Daoy (cell line): Measurements from ENCODE around the gene ERC2. TPM values are rescaled to one million over a fixed set of nuclear protein-coding genes. Genes with fewer than 3 reads are reported as not detected.
"Not testable (repeated sequence)": the region's sequence is repeated elsewhere in the genome, so short reads cannot be mapped to it uniquely, and the experiment has no call there.

ENCODE experiments used
- DNase-seq: peaks from one replicate; pipeline ENCODE4 v3.0.0-alpha.2; 2015; ENCODE audit warnings: low read depth
- total RNA-seq: library from RNA; depleted of rRNA; stranded (reverse); fragments of >200 nt; shearing (Covaris generic); gene quantifications from 2 replicates; pipeline ENCODE4 v1.2.3, GENCODE V29; 2014

ERC2 gene
- total RNA-seq, 1 experiment from 2014 or later: 1.7 TPM

DNA sequence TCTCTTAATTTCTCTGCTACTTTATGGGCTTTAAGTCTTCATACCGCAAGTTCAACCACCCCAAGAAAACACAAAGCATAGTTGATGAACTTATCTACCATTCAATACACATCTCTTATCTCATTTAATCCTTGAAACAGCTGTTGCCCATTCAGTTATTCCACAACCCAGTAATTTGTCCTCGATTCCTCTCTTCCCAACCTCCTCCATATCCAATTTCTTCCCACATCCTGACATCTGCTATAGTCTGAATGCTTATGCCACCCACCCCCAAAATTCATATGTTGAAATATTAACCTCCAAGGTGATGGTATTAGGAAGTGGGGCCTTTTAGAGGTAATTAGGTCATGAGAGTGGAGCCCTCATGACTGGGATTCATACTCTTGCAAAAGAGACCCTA is 345.4 kb downstream of the ERC2 start:
- DNase-seq: no peak

DNA sequence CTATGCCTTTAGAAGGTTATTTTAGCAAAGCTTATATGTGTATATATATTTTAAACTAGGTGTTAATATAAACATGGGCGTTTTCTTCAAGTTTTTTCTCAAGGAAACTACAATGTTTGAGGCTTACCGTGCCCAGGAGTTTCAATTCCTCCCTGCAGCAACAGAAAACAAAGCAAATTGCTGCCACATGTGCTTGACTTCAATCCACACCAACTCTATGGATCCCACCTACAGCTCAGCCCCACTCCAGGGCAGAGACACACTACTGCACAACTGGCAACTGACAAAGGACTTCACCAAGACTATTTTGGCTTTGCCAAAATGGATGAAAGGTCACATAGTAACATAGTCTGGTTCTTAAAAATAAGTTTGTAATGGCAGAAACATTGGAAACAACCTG is 346.6 kb downstream of the ERC2 start:
- no peak for DNase-seq

DNA sequence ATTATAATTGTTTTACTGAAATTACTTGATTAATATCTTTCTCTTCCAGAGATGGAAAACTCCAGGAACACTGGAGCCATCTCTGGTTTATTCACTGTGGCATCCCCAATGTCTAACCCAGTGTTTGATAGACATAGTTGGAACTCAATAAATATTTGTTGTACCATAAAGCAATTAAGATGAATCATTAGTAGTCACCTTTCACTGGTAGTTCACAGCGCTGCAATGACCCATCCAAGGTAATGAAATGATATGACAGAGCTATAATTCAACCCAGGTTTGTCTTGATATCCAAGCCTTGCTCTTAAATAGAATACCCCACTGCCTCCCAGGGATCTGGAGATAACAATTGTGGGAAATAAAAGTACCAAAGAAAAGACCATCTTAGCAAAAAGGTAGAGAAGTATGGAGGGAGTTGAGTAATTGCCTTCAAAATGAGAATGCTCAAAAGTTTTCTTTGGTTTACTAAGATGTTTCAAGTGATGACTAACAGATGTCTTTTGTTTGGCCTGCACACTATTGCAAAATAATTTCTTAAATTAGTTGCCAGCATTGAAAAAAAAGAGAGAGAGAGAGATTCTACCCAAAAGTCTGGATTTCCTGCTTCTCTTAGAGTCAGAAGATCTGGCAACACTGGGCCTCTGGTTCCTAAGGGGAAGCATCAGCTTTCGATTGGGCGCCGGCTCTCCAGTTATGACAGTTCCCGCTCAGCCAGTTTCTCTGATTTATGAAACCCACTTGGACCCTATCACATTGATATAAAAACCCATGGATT is 348.5 kb downstream of the ERC2 start:
- no peak for DNase-seq

DNA sequence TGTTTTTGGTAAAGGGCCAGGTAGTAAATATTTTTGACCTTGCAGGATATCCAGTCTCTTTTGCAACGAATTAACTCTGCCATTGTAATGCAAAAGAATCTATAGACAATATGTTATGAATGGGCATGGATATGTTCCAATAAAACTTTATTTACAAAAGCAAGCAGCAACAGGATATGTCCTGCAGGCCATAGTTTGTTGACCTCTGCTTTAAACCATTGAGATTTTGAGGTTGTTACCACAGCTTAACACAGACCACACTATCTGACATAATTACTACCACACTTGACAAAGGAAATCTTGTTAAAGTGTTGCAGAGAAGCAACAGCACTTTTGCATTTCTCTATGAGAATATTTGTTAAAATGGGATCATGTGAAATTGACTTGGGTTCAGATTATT is 349.3 kb downstream of the ERC2 start:
- no peak for DNase-seq

DNA sequence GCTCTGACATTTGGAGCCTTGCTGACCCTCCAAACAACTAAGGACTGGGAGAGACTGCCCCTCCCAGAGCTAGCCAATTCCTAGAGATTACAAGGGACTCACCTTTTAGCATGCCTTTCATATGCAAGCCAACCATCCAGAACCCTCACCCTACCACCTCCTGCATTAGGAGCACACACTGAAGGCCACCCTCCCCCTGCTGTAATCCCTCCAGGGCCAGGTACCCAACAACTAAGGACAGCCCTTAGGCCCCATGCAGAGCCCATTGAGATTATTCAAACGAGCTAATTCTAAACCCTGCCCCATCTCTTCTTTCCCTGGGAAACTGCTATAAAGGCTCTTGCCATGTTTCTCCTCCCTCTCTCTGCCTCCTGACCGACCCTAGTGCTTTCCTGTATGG is 352.6 kb downstream of the ERC2 start:
- DNase-seq: no peak

DNA sequence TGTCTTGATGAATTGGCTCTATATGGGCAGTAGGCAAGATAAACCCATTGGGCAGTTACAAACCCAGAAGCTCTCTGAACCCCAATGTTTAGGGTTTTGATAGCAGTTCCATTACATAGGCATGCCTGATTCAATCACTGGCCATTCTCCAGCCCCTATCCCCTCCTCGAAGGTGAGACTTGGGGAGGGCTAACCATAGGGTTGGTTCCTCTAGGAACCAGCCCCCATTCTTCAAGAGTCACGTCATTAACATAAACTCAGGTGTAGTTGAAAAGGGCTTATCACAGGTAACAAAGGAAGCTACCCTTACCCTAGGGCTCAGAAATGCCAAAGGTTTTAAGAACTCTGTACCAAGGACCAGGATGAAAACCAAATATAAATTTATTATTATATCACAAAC is 353.1 kb downstream of the ERC2 start:
- no peak for DNase-seq

DNA sequence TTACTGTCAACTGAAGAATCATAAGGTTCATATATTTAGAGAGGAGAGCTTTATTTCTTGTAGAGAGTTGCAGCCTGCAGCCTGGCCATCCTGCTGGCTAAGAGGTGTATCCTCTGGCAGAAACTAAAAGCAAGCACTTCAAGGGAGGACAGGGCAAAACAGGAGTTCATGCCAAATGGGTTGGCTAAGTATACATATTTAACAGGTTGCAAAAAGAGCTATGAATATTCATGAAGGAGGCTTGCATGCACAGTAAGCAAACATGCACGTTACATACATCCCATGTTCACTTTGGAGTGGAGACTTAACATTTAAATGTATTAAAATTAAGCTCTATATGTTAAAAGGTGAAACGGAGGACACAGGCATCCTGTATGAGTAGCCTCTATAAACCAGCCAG is 354.4 kb downstream of the ERC2 start:
- no peak for DNase-seq

DNA sequence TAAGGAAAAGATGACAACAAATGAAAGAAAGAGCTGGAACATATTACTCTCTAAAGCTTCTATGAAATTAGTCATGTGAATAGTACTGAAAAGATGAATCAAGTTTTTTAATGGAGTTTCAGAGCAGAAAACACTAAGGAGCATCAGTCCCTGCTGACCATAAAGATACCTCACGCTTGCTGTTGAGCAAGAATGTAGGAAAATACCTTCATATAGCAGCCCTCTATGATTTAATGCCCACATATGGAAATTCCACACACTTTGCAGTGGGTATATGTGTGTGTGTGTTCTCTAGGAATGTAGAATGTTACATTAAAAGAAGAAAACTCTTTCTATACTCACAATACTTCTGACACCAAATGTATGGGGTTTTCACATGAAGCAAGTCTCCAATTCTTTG is 355.0 kb downstream of the ERC2 start:
- DNase-seq: no peak

DNA sequence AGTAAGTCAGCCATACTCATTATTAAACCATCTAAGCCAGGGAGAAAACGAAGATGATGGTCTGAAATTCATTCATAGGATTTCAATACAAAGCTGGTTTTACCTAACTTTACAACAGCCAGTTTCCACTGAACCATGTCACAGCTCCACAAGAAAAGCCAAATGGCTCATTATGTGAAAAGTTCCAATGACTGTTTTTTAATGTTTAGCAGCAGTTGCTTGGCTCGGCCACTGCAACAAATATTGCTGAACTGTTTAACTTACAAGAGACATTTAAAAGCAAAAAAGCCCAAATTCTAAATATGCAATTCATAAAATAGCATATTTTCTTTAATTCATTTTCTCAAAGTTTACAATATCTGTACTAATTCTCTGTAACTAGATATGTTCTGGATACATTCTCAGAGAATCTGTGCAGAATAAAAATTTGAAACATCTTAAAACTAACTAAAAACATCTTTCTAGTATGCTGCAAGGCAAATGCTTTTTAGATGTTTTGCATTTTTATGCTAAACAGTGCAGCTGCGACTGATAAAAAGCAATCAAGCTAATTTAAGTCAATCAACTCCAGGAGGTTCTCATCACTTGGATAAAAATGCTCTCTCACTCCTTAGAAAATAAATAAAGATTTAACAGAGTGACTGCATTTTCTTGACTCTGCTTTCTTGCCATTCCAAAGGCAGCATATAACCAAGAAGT is 356.5 kb downstream of the ERC2 start:
- DNase-seq: no peak

DNA sequence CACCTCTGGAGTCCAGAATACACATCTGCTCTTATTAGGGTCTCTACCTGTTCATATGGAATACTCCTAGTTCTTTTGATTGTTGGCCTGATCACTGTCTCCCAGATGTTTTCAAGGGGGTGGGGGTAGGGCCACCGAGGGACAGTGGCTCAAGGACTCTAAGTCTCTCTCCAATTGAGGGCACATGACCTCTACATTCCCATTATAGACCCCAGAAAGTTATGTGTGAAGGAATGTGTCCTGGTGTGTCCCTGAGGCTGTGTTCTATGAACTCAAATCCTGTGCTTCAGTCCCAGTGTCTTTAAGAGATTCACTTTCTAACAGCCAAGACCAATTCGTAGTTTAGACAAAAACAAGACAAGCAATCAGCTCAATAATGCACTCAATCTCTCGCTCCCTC is 357.4 kb downstream of the ERC2 start:
- DNase-seq: no peak

DNA sequence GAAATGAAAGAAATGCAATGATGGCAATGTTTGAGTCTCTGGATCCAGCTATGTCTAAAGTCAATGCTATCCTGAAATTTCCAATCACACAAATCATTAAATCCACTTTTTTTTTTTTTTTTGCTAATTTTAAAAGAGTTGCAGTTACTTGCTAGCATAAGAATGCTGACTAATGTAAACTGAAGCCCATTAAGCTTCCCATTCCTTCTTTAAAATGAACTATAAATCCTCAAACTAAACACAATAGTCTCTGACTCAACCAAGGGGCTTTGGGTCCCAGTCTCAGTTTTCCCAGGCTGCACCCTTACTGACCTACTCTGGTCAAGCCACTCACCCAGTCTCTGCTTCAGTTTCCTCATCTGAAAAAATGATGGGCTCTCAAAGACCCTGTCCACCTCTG is 361.1 kb downstream of the ERC2 start:
- no peak for DNase-seq

DNA sequence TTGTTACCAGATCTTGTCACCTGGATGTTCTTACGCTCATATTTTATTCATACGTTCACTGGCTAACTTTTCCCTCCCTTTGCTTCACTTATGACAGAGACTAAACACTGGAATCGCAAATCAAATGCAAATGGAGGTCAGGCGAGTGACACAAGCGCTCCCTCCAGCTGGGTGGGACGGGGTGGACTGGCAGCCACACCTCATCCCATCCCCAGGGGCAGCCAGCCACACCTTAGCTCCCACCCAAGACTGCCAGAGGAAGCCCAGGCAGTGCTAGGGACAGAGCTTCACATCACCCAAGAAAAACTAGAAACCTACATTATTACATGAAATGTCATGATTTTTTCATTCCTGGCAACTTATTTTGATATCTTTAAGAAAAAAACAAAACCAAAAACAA is 366.2 kb downstream of the ERC2 start:
- no peak for DNase-seq

DNA sequence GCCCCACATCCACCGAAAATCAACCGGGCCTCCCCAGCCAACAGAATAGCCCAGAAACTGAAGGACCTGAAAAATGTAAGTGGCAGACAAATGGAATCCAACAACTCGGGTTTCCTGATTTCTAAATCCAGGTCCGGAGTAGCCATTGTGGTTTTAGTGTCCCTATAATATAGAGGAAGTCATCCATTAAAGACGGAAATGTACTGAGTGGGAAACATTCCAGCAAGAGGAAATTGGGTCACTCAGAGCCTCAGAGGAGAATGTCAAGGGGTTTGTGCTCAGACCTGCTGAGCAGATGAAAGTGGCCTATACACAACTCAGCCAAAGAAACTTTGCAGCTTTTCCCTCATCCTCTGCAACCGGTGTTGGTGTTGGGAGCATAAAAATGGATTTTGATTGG is 366.7 kb downstream of the ERC2 start:
- no peak for DNase-seq

DNA sequence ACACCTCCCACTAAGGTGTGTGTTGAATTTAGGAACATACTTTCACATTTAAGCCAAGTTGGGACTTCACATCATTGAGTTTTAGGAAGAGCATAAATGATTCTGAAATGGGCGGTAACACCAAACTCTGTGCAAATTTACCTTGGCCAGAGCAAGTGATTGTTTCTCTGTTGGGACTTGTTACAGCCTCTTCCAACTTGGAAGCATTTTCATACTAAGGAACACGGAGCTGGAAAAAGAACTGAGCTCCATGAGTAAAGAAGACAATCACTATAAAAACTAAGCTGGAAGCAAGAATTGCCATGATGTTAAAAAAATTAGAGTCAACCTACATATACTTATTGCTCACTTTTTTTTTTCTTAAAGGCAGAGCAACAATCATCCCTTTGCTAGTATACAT is 371.3 kb downstream of the ERC2 start:
- no peak for DNase-seq

DNA sequence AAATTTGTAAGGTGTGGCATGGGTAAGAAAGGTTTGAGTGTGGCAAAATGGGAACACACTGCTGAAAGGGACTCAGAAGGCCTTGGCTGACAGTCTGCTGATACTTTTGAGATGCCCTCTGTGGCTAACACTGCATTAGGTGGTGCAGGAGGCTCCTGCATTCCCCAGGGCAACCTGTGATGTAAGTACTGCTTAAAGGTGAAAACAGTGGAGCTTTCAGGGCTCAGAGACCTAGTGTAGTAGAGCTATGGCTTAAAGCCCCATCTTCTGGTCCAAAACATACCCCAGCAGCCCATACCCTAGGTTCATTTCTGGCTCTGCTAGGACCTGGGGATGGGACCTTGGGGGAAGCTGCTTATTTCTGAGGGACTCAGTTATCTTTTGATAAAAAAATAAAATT is 374.1 kb downstream of the ERC2 start:
- no peak for DNase-seq

DNA sequence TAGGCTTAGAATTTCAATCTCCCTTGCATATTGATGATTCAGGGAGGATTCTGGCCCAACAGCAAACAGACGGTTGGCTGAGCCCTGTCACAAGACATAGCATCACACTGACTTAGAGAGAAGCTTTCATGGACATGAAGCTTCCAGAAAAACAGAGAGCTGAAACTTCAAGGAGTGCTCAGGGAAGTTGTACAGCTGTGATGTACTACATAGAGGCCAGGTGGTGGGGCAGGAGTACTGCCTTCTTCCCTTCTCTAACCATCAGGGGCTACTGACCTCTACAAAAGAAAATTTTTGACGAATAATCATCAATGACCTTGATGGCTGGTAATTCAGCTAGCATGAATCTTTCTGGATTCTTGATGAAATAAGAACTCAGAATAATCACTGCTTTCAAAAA is 378.5 kb downstream of the ERC2 start:
- DNase-seq: no peak

DNA sequence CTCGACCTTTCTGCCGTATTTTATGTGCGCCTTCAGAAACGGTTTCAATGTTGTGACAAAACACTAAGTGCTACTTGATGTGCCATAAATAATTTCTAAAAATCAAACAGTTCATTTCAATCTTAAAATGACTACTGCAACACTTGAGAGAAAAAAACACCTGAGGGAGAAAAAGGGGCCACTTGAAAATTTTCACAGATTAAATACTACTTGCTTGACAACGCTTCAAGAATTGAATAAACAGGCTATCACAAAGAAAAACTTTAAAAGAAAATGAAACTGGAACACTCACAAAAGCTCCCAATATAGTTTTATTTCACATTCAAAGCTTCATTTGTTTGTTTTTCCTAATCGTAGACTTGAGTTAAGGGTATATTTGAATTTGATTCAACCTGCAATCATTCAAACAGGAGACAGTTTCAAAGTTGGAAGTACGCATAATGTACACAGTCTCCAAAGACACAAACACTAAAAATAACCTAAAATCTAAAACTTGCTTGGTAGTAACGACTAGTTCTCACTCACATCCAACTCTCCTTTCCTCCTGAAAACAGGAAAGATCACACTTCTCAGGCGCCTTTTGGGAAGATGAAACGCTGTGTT is 380.7 kb downstream of the ERC2 start:
- DNase-seq: no peak

DNA sequence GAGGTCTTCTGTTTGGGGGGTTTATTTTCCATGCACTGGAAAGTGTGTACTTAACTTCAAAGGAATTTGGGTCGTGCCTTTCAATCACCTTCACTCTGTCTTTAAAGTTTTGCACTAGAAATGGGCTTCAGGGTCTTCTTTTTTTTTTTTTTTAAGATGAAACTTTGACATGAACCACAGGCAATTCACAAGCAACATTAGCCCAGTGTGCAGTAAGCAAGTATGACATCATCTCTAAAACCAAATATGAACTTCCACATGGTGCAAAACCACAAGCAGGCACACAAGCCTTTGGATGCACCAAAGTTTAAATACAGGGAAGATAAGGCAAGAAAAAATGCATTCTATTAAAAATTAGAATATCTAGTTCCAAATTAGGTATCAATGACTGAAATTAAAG is 381.9 kb downstream of the ERC2 start:
- peak; percentile 6 for DNase-seq

DNA sequence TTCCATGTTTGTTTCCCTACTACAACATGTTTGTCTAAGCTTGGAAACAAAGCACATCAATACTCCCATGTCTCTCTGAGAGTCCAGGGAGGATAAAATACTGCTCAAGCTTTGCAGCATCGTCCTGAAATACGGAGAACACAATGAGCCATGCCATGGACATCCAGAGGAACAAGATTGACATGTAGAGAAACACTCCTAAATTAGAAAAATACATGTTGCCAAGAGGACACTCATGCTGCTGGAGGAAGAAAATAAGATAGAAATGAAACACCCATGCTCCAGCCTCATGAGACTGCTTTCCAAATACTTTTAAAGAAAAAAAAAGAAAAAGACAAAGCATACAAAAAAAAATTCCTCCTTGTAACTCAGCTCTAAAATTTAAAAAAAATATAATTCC is 387.0 kb downstream of the ERC2 start:
- no peak for DNase-seq

DNA sequence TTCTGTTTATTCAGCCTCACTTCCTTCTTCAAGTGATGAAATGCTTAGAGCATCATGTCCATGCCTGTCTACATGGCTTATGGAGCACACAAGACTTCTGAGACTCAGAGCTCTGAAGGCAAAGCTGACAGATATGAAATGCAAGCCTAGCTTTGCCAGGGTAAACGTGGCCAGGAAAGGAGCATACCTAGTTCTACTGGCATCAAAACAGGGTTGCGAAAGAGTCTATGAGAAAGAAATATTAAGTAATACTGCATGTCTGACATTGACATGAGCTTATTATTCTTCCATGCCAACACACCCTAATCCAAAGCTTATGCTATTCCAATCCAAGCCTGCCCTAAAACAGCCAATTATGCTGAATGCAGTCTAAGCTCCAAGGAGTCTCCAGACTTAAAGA is 391.5 kb downstream of the ERC2 start:
- no peak for DNase-seq

DNA sequence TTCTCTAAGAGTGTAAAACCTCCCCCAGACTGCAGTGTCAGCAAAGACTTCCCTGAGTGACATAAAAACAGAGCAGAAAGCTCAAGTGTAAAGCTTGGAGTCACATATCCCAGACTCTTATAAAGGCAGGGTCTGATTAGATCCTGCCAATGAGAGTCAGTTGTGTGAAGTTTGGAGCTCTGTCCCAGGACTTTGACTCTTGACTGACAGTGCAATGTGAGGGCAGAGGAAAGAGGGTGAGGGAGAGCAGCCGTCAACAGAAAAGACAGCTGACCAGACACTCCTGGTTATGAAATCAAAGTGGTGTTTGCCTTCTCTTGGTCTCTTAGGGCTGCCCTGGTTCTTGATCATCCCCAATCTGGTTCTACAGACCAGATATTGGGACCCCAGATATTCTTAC is 393.2 kb downstream of the ERC2 start:
- DNase-seq: no peak

DNA sequence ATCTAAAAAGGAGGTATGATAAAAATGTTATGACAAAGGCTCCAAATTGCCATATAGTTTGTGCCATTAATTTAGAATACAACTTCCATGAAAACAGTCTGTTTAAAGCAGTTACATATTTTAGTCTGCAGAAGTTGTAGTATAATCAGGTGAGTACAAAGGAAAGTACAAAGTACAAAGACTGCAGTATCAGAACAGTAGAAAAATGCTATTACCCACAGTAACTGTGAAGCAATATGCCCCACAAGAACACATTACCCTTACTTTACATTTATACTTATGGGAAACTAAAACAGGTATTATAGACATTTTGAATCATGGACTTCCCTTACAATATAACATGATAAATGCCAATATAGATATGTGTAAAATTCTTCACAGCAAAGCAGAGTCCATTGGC is 398.5 kb downstream of the ERC2 start:
- no peak for DNase-seq

DNA sequence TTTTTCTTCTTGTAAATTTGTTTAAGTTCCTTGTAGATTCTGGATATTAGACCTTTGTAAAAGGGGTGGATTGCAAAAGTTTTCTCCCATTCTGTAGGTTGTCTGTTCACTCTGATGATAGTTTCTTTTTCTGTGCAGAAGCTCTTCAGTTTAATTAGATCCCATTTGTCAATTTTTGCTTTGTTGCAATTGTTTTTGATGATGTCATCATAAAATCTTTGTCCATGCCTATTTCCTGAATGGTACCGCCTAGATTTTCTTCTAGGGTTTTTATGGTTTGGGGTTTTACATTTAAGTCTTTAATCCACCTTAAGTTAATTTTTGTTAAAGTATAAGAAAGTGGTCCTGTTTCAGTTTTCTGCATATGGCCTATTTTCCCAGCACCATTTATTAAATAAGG is 401.9 kb downstream of the ERC2 start:
- DNase-seq: not testable (repeated sequence)
